ENCODE results near the gene NOL4.
"Not testable (repeated sequence)": the region's sequence is repeated elsewhere in the genome, so short reads cannot be mapped to it uniquely, and the experiment has no call there.

The NOL4 gene

GRCh38 chr18:34224423-34225217 is at the start of gene NOL4:
Gene NOL4 (minus strand): TSS chr18:34224913. CDS start chr18:34223253, 1,660 bp downstream.
- DNase-seq: no peak

- DNase-seq: not testable (repeated sequence)
Observed at GRCh38 chr18:34266029-34266428, 41.3 kb upstream of the NOL4 start.

GRCh38 chr18:34261865-34262780 is 37.4 kb upstream of the NOL4 start:
- no peak for DNase-seq

GRCh38 chr18:34258176-34258575 is 33.5 kb upstream of the NOL4 start:
- DNase-seq: no peak

GRCh38 chr18:34251919-34252318 is 27.2 kb upstream of the NOL4 start:
- DNase-seq: no peak

GRCh38 chr18:34248727-34249126 is 24.0 kb upstream of the NOL4 start:
- DNase-seq: no peak

GRCh38 chr18:34242739-34243138 is 18.0 kb upstream of the NOL4 start:
- DNase-seq: no peak

GRCh38 chr18:34233781-34234388 is 9.2 kb upstream of the NOL4 start:
- DNase-seq: not testable (repeated sequence)

GRCh38 chr18:34225218-34225553 is 473 bp upstream of the NOL4 start:
- DNase-seq: no peak

- DNase-seq: no peak
Observed at GRCh38 chr18:34223893-34224422, 755 bp downstream of the NOL4 start.

- no peak for DNase-seq
Observed at GRCh38 chr18:34223164-34223892, 1.4 kb downstream of the NOL4 start.

- no peak for DNase-seq
Observed at GRCh38 chr18:34222307-34223163, 2.2 kb downstream of the NOL4 start.

- no peak for DNase-seq
Observed at GRCh38 chr18:34221971-34222306, 2.8 kb downstream of the NOL4 start.

- no peak for DNase-seq
Observed at GRCh38 chr18:34220081-34220815, 4.5 kb downstream of the NOL4 start.

- no peak for DNase-seq
Observed at GRCh38 chr18:34219651-34220050, 5.1 kb downstream of the NOL4 start.

GRCh38 chr18:34212511-34212910 is 12.2 kb downstream of the NOL4 start:
- DNase-seq: no peak

- DNase-seq: no peak
Observed at GRCh38 chr18:34207344-34207851, 17.3 kb downstream of the NOL4 start.

- no peak for DNase-seq
Observed at GRCh38 chr18:34203866-34204265, 20.8 kb downstream of the NOL4 start.

- DNase-seq: no peak
Observed at GRCh38 chr18:34196256-34196655, 28.5 kb downstream of the NOL4 start.

GRCh38 chr18:34194239-34194638 is 30.5 kb downstream of the NOL4 start:
- no peak for DNase-seq
